Smooth muscle cell (in vitro differentiated cells): Measurements from ENCODE around the gene CCDC102B. TPM values are rescaled to one million over a fixed set of nuclear protein-coding genes. Genes with fewer than 3 reads are reported as not detected.

ENCODE experiments used
- DNase-seq: peaks from one replicate; lab custom pipeline; 2025; ENCODE audit not compliant: unreplicated experiment; lab: John Stamatoyannopoulos, UW
- H2AFZ ChIP-seq: fragments of 200-600 bp; sonication (generic); 2 replicates; pipeline ENCODE4 v1.6.0; 2016; ENCODE audit warnings: antibody characterized with exemption, low read depth, mild to moderate bottlenecking
- H3F3A ChIP-seq: fragments of 200-600 bp; sonication (generic); 2 replicates; pipeline ENCODE4 v1.6.0; 2017; ENCODE audit warnings: antibody characterized with exemption, low read depth
- H3K27ac ChIP-seq: fragments of 200-600 bp; sonication (generic); 2 replicates; pipeline ENCODE4 v1.5.1; 2016; ENCODE audit warnings: low read depth, mild to moderate bottlenecking
- H3K27me3 ChIP-seq: fragments of 200-600 bp; sonication (generic); 2 replicates; pipeline ENCODE4 v1.6.1; 2016; ENCODE audit warnings: low read depth, mild to moderate bottlenecking
- H3K36me3 ChIP-seq: fragments of 200-600 bp; sonication (generic); 2 replicates; pipeline ENCODE4 v1.5.1; 2016; ENCODE audit warnings: low read depth
- H3K4me1 ChIP-seq: fragments of 200-600 bp; sonication (generic); 2 replicates; pipeline ENCODE4 v1.5.1; 2016; ENCODE audit warnings: low read depth
- H3K4me2 ChIP-seq: fragments of 200-600 bp; sonication (generic); 2 replicates; pipeline ENCODE4 v1.6.0; 2016; ENCODE audit warnings: mild to moderate bottlenecking
- H3K4me3 ChIP-seq: fragments of 200-600 bp; sonication (generic); 2 replicates; pipeline ENCODE4 v1.5.1; 2016; ENCODE audit warnings: mild to moderate bottlenecking
- H3K79me2 ChIP-seq: fragments of 200-600 bp; sonication (generic); 2 replicates; pipeline ENCODE4 v1.6.0; 2016; ENCODE audit warnings: low read depth, mild to moderate bottlenecking
- H3K9ac ChIP-seq: fragments of 200-600 bp; sonication (generic); 2 replicates; pipeline ENCODE4 v1.6.0; 2016; ENCODE audit warnings: low read depth
- H3K9me3 ChIP-seq: fragments of 200-600 bp; sonication (generic); replicated peaks from 2 replicates; pipeline ENCODE4 v1.5.1; 2016; ENCODE audit warnings: low read depth
- H4K20me1 ChIP-seq: fragments of 200-600 bp; sonication (generic); 2 replicates; pipeline ENCODE4 v1.6.0; 2016; ENCODE audit warnings: low read depth
- CTCF ChIP-seq: fragments of 200-600 bp; sonication (generic); IDR thresholded peaks from 2 replicates; pipeline ENCODE4 v1.5.1; 2017; ENCODE audit warnings: borderline replicate concordance, mild to moderate bottlenecking, antibody characterized with exemption; ENCODE audit not compliant: insufficient read depth, poor library complexity, severe bottlenecking
- WGBS: methylation state at CpG from one replicate; pipeline ENCODE4 v1.1.7; 2016; ENCODE audit warnings: low lambda C conversion rate; 5-methylcytosine and 5-hydroxymethylcytosine counted together
- polyA plus RNA-seq: library from polyadenylated mRNA; unstranded; fragments of >200 nt; fragmentation: Nextera tagmentation; extraction: Ambion mirVana; gene quantifications from 2 replicates; pipeline ENCODE4 v1.2.1, GENCODE V29; 2016
- total RNA-seq: library from RNA; depleted of rRNA; stranded (reverse); fragments of >200 nt; gene quantifications from 2 replicates; pipeline ENCODE4 v1.2.3, GENCODE V29; 2014

CCDC102B gene
- total and polyA plus RNA-seq, 2 experiments from 2014 or later, result 9.7 to 10.3 TPM

DNA sequence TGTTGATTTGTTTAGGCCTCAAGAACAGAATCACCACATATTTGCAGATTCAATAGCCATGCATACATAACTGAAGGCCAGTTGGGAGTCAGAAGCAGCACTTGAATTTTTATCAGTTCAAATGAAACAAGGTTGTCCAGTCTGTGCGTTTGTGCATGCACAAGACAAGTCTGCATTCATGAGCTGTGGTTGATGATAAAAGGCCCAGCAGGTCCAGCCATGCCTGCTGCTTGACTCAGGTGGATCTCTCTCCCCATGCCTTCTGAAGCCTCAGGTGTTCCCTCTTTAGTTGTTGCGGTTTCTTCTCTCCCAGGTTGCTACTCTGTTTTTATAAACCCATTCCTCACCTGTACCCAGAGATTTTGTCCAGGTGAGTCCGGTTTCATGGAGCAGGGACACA, 124.5 kb downstream of the CCDC102B start:
- Histone ChIP-seq H3K27ac (no peak overlapping the region), H3K36me3 (no peaks in the 10 kb centered on the region), H3K4me2 (no peak overlapping the region), H3K9ac (no peak overlapping the region), H3K27me3 (no peaks in the 10 kb centered on the region), H2AFZ (no peak overlapping the region), H3K4me3 (no peak overlapping the region), H3F3A (no peaks in the 10 kb centered on the region), H3K4me1 (no peaks in the 10 kb centered on the region), H3K79me2 (no peaks in the 10 kb centered on the region), H4K20me1 (no peaks in the 10 kb centered on the region), H3K9me3 (no peaks in the 10 kb centered on the region)
- TF ChIP-seq CTCF, result no peak
- 87% methylated on average over 3 of the region's 3 CpGs for WGBS
- no peak for DNase-seq

- TF ChIP-seq CTCF, result peak; percentile 28
- Histone ChIP-seq H4K20me1 (no peaks in the 10 kb centered on the region), H3K4me2 (no peak overlapping the region), H3F3A (no peaks in the 10 kb centered on the region), H2AFZ (no peak overlapping the region), H3K4me3 (no peak overlapping the region), H3K27ac (no peak overlapping the region), H3K9me3 (no peaks in the 10 kb centered on the region), H3K36me3 (no peaks in the 10 kb centered on the region), H3K9ac (no peak overlapping the region), H3K4me1 (peaks cover 7% of the 10 kb centered on the region), H3K79me2 (no peaks in the 10 kb centered on the region), H3K27me3 (no peaks in the 10 kb centered on the region)
- no peak for DNase-seq
- WGBS, result 31% methylated on average over 1 of the region's 1 CpG
Measured at GRCh38 chr18:68925268-68925667, 127.4 kb downstream of the CCDC102B start.

DNA sequence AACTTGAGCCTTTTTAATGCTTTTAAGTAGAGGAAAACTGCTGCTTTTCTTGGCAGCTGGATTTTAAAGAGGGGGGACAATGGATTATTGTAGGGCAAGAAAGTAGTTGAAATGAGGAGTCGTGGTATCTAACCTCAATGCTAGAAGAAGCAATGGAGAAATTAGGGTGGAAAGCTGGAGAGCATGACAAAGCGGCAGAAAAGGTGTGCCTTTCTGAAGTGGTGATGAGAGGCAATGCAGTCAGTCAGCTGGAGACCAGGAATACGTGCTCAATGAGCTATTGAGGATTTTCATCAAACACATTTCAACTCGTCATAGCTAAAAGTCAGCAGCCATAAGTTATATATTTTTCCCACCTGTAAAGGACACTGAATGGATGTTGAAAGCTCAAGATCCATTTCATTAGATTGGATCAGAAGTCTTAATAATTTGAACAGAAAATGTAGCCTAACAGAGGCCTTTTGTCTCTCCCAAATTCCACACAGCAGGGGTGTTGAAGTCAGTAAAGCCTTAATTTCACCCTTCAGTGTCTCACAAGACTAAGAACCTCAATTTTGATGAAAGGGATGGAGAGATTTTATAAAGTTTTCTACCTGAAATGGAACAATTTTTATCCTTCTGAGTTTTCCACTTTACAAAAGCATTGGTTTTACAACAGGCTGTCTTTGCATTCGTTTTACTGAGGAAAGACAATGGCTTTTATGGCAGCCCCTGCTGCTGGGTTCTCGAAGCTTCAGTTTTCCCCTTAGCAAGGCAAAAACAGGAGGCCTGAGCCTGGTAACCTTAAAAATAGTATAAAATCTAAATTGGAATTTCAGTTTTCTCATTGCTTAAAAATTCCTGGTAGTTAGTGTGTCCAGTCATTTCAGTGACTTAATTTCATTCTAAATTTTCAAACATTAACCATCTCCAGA, 131.1 kb downstream of the CCDC102B start:
- Histone ChIP-seq H3K9me3 (no peaks in the 10 kb centered on the region), H3K36me3 (no peaks in the 10 kb centered on the region), H2AFZ (no peak overlapping the region), H3K9ac (no peak overlapping the region), H3K4me1 (peaks cover 7% of the 10 kb centered on the region), H3K4me2 (no peak overlapping the region), H3K4me3 (no peak overlapping the region), H3F3A (no peaks in the 10 kb centered on the region), H4K20me1 (no peaks in the 10 kb centered on the region), H3K27ac (no peak overlapping the region), H3K79me2 (no peaks in the 10 kb centered on the region), H3K27me3 (no peaks in the 10 kb centered on the region)
- no peak for DNase-seq
- 61% methylated on average over 6 of the region's 6 CpGs for WGBS
- no peak for TF ChIP-seq CTCF

GRCh38 chr18:68935686-68936085, 137.8 kb downstream of the CCDC102B start:
- Histone ChIP-seq H4K20me1 (no peaks in the 10 kb centered on the region), H3K9me3 (no peaks in the 10 kb centered on the region), H3K27ac (no peak overlapping the region), H3K79me2 (no peaks in the 10 kb centered on the region), H3F3A (no peaks in the 10 kb centered on the region), H3K4me2 (no peak overlapping the region), H3K36me3 (no peaks in the 10 kb centered on the region), H3K9ac (no peak overlapping the region), H3K4me1 (no peaks in the 10 kb centered on the region), H2AFZ (no peak overlapping the region), H3K27me3 (no peaks in the 10 kb centered on the region), H3K4me3 (no peak overlapping the region)
- TF ChIP-seq CTCF, result no peak
- DNase-seq, result no peak
